C4-2B (cell line): Measurements from ENCODE around the gene GARS1.

ENCODE experiments used
- H3K27ac ChIP-seq: fragments of 450-650 bp; 2 replicates; pipeline ENCODE4 v1.5.1; 2017
- CTCF ChIP-seq: fragments of 450-650 bp; conservative IDR thresholded peaks from 2 replicates; pipeline ENCODE4 v1.5.1; 2017; ENCODE audit warnings: mild to moderate bottlenecking
- ZFX ChIP-seq: fragments of 450-650 bp; IDR thresholded peaks from 2 replicates; pipeline ENCODE4 v1.6.1; 2017

The GARS1 gene

GRCh38 chr7:30679664-30680063, 85.0 kb downstream of the GARS1 start:
- no peak overlapping the region for H3K27ac ChIP-seq
- no peak for TF ChIP-seq CTCF
- no peak for TF ChIP-seq ZFX

GRCh38 chr7:30681331-30681797, 86.7 kb downstream of the GARS1 start:
- TF ChIP-seq ZFX (no peak), CTCF (no peak)
- H3K27ac ChIP-seq, result no peak overlapping the region

- no peak overlapping the region for H3K27ac ChIP-seq
- TF ChIP-seq ZFX, result no peak
- no peak for TF ChIP-seq CTCF
Observed at GRCh38 chr7:30681815-30682211, 87.1 kb downstream of the GARS1 start.

GRCh38 chr7:30682212-30683083, 87.8 kb downstream of the GARS1 start, which contains the start of gene CRHR2:
Gene CRHR2, minus strand, starts transcription at chr7:30682456. Its CDS starts 176 bp downstream, at chr7:30682280.
- H3K27ac ChIP-seq, result no peak within 1 kb of the TSS
- TF ChIP-seq CTCF (no peak), ZFX (no peak)

- no peak overlapping the region for H3K27ac ChIP-seq
- TF ChIP-seq CTCF (no peak), ZFX (no peak)
Observed at GRCh38 chr7:30683306-30683705, 88.6 kb downstream of the GARS1 start.
